Rectal smooth muscle tissue (tissue), 1 donor: ENCODE results near the gene HINT2.

ENCODE experiments used
- H3K27ac ChIP-seq: one replicate; pipeline ENCODE4 v1.7.0; 2013; ENCODE audit warnings: low read depth, low read length, inconsistent platforms
- H3K27me3 ChIP-seq: one replicate; pipeline ENCODE4 v1.7.0; 2013; ENCODE audit warnings: low read length; ENCODE audit not compliant: control insufficient read depth, insufficient read depth
- H3K36me3 ChIP-seq: one replicate; pipeline ENCODE4 v1.7.0; 2013; ENCODE audit warnings: low read length; ENCODE audit not compliant: control insufficient read depth, insufficient read depth
- H3K4me1 ChIP-seq: one replicate; pipeline ENCODE4 v1.7.0; 2013; ENCODE audit warnings: low read length; ENCODE audit not compliant: control insufficient read depth, insufficient read depth
- H3K4me3 ChIP-seq: one replicate; pipeline ENCODE4 v1.7.0; 2013; ENCODE audit warnings: low read length
- H3K9ac ChIP-seq: one replicate; pipeline ENCODE4 v1.7.0; 2013; ENCODE audit warnings: low read length

The HINT2 gene

DNA sequence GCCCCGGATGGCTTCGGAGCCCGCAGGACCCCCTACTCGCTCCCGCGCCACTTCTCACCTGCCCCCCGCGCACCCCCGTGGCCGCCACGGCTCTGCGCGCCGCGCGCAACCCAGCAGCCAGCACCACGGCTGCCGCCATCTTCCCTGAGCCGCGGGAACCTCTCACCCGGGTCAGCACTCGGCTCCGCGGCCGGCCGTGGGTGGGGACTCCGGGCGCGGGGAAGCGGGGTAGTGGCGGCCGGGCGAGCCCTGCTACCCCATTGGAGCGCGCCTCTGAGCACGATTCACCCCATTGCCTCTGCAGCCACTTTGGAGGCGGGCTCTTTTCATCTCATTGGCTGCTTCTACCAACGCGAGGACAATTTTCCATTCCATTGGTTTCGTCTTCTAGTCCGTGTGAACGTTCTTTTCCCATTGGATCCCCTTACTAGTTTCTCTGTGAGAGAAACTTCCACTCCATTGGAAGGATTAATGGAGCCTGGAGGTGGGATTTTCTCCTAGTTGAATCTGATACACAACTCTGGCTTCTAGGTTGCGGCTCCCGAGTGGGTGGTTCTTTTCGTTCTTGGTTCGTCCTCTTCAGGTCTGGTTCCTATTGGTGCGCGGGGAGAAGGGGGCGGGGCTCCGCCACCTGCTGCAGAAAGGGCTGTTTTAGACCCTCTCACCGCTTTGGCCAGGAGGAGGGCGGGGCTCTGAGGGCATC lies at the start of gene HINT2:
Gene HINT2, minus strand, starts transcription at position 202 of the 703 bp plus-strand sequence. Its CDS starts 63 bp downstream, at position 139.
- peak within 1 kb of the TSS; percentile 89 for H3K4me3 ChIP-seq
- H3K27ac ChIP-seq = peak within 1 kb of the TSS; percentile 95
- peak within 1 kb of the TSS; percentile 91 for H3K9ac ChIP-seq
- no peaks in the 10 kb centered on the region for H3K27me3 ChIP-seq
- H3K36me3 ChIP-seq = no peaks in the 10 kb centered on the region
- peaks cover 16% of the 10 kb centered on the region for H3K4me1 ChIP-seq

DNA sequence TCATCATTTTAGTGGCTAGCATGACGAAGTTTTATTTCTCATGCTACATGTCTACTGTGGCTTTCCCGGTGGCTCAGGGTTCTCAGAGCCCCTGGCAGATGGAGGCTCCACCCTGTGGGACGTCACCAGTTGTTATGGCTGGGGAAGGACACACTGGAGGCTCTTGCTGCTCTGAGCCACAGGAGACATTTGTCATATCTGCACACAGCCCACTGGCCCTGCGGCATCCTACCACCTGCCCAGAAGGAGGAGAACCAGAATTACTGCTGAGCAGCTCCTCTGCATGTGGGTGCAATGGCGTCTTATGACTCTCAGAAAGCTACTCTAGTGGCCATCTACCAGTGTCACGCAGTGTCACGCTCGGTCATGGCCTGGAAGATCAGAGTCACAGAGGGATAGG lies 48.7 kb upstream of the HINT2 start:
- H3K4me3 ChIP-seq = no peak overlapping the region
- peaks cover 2% of the 10 kb centered on the region for H3K27me3 ChIP-seq
- H3K9ac ChIP-seq = no peak overlapping the region
- H3K4me1 ChIP-seq = no peaks in the 10 kb centered on the region
- H3K36me3 ChIP-seq = no peaks in the 10 kb centered on the region
- no peak overlapping the region for H3K27ac ChIP-seq

DNA sequence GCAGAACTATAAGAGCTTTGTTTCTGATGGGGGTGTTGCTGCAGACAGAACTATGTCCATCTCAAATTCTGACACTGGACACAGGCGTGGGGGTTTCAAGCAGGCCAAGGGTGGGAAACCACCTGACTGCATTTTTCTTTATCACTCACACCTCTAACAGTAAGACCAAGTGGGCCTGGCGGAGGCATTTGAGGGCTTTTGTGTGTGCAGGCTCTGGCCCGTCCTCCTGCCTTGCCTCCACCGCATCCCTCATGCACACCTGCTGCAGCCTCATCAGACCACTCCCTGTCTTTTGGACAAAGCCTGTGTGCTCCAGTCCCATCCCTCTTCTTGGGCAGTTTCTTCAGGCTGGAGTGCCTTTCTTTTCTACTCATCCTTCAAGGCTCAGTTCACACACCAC lies 47.5 kb upstream of the HINT2 start:
- Histone ChIP-seq H3K4me1 (no peaks in the 10 kb centered on the region), H3K36me3 (no peaks in the 10 kb centered on the region), H3K27ac (no peak overlapping the region), H3K9ac (no peak overlapping the region), H3K4me3 (no peak overlapping the region), H3K27me3 (peaks cover 2% of the 10 kb centered on the region)

DNA sequence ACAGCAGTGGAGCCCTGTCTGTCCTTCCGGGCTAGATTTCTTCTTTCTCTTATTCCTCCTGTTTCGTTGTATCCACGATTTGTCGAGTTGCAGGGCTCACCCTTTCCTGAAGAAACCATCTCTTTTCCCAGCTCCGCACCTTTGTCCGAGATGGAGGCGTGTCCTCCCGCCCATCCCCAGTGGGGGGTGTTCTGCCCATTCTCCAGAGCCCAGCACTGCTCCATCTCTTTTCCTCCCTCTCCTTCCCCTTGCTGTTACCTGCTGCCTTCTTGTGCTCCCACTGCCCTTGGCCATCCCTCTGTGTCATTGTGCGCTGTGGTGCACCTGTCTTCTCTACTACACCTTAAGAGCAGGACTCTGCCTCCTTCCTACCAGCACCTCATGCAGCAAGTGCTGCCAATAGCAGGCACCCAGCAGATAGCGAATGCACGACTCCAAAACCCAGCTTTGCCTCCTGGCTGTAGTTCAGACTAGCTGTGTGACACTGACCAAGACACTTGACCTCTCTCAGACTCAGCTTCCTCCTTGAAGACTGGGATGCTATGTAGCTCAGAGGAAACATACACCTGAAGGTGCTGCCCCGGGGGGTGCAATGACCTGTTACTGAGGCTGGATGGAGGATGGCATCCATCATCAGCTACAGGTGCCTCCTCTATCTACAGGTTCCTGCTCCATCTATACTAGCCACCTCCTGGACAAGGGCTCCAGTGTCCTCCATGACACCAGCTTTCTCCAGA lies 46.5 kb upstream of the HINT2 start:
- H3K36me3 ChIP-seq = no peaks in the 10 kb centered on the region
- H3K27ac ChIP-seq = no peak overlapping the region
- H3K4me3 ChIP-seq = no peak overlapping the region
- peaks cover 2% of the 10 kb centered on the region for H3K27me3 ChIP-seq
- no peak overlapping the region for H3K9ac ChIP-seq
- no peaks in the 10 kb centered on the region for H3K4me1 ChIP-seq

DNA sequence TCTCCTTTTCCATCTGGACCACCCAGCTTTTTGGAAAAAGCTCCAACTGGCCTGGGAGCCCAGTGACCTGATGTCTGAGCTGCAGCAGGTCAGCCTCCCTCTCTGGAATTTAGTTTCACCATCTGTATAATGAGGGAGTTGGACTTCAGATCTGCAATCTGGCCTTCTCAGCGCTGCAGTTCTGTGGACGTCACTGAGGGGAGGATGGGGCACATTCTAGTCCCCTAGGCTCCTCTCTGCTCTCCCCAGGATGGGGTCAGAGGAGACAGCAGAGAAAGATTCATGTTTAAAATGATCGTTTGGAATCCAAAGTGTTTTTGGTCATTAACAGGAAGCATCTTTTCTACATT lies 45.1 kb upstream of the HINT2 start:
- Histone ChIP-seq H3K36me3 (no peaks in the 10 kb centered on the region), H3K27ac (no peak overlapping the region), H3K9ac (no peak overlapping the region), H3K4me3 (no peak overlapping the region), H3K4me1 (no peaks in the 10 kb centered on the region), H3K27me3 (no peaks in the 10 kb centered on the region)

DNA sequence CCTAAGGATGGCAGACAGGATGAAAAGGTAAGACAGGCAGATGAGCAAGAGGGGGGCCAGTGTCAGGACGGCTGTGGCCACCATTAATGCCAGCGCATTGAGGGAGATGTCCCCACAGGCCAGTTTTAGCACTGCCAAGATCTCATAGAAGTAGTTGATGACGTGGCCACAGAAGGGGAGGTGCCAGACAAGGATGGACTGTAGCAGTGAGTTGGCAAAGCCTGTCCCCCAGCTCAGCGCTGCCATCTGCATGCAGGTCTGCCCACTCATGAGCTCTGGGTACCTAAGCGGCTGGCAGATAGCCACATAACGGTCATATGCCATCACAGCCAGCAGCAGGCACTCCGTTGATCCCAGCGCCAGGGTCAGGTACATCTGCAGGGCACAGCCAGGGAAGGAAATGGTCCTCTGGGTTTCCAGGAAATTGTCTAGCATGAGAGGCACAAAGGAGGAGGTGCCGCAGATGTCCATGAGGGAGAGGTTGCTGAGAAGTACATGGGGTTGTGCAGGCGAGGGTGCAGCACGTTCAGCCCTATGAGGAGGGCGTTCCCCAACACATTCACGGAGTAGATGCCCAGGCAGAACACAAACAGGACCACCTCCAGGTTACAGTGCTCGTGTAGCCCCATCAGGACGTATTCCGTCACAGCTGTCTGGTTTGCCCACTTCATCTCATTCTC lies 44.6 kb upstream of the HINT2 start:
- H3K27ac ChIP-seq = no peak overlapping the region
- no peaks in the 10 kb centered on the region for H3K36me3 ChIP-seq
- H3K9ac ChIP-seq = no peak overlapping the region
- H3K4me3 ChIP-seq = no peak overlapping the region
- no peaks in the 10 kb centered on the region for H3K27me3 ChIP-seq
- H3K4me1 ChIP-seq = no peaks in the 10 kb centered on the region

DNA sequence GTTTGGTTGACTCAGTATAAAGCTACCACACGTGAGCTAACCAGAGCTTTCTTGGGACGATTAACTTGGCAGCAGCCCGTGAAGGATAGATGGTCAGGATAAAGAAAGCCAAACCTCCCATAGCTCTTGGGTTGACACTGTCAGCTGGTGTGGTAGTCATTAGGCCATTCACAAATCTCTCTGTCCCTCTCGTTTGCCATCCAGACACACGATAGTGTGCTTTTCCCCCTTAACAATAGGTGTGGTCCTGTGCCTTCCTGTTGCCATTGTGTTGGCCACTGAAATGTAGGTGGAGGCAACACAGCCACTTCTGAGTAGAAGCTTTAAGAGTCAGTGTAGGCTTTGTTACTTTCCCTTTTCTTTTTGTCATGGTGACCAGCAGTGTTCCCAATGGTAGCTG lies 43.6 kb upstream of the HINT2 start:
- no peak overlapping the region for H3K9ac ChIP-seq
- H3K36me3 ChIP-seq = peaks cover under 1% of the 10 kb centered on the region
- no peaks in the 10 kb centered on the region for H3K27me3 ChIP-seq
- H3K27ac ChIP-seq = no peak overlapping the region
- no peak overlapping the region for H3K4me3 ChIP-seq
- no peaks in the 10 kb centered on the region for H3K4me1 ChIP-seq

DNA sequence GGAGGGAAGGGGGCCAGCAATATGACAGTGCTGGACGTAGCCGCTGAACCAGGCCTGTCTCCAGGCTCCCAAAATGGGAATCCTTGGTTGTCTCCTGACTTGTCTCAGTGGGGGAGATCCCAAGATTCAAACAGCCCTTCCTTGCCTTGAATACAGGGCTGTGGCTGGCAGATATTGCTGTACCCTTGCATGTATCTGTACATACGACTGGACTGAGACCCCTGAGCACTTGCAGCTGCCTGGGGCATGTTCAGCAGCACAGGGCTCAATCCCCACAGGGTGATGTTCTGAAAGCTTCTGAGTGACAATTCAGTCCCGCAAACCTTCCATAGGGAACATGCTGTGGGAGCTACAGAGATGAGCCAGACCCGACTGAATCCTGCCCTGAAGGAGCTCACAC lies 42.0 kb upstream of the HINT2 start:
- no peak overlapping the region for H3K4me3 ChIP-seq
- peaks cover 3% of the 10 kb centered on the region for H3K36me3 ChIP-seq
- no peak overlapping the region for H3K27ac ChIP-seq
- no peaks in the 10 kb centered on the region for H3K27me3 ChIP-seq
- H3K9ac ChIP-seq = no peak overlapping the region
- no peaks in the 10 kb centered on the region for H3K4me1 ChIP-seq

DNA sequence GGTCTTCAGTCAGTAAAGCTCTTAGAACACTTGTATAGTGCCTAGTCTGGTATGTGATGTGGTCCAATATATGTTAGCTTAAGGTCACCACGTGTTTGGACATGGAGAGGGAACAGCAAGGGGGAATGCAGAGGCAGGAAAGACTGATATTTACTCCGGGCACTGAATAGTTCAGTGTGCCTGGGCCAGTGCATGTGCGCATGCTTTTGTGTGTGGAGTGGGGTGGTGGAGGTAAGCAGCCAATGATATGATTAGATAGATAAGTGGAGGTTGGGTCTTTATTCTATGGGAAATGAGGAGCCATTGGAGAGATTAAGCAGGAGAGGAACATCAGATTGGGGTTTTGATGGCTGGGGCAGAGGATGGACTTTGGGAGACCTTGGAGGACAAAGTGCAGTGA lies 41.4 kb upstream of the HINT2 start:
- peaks cover 3% of the 10 kb centered on the region for H3K36me3 ChIP-seq
- no peak overlapping the region for H3K9ac ChIP-seq
- H3K4me1 ChIP-seq = no peaks in the 10 kb centered on the region
- no peaks in the 10 kb centered on the region for H3K27me3 ChIP-seq
- no peak overlapping the region for H3K4me3 ChIP-seq
- H3K27ac ChIP-seq = no peak overlapping the region

DNA sequence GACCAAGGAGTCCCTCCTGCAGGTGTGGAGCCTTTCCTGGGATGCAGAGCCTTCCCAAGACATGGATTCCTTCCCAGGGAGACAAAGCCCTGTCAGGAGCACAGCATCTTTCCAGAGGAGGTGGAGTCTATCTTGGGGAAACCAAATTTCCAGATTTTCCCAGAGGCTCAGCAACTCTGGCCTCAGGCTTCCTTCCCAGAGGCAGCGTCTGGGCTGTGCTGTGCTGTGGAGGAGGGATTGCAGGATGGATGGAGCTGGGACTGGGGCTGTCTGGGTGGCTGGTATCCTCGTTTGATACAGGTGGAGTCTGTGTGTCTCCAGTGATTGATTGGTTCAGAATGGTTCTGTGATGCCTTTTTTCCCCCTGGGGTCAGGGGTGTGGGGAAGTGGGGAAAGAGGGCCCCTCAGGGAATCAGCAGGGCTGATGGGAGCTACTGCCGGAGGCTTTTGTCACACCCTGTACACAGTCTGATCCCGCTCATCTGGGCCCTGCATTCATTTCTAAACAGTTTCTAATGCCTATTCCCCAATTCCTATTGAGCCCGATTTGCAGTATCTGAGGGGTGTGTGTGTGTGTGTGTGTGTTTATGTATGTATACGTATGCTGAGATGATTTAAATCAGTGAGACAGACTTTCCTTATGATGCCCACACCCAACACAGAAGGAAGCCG lies 39.4 kb upstream of the HINT2 start:
- H3K4me1 ChIP-seq = no peaks in the 10 kb centered on the region
- no peaks in the 10 kb centered on the region for H3K27me3 ChIP-seq
- no peak overlapping the region for H3K27ac ChIP-seq
- peaks cover 3% of the 10 kb centered on the region for H3K36me3 ChIP-seq
- H3K4me3 ChIP-seq = no peak overlapping the region
- H3K9ac ChIP-seq = no peak overlapping the region

DNA sequence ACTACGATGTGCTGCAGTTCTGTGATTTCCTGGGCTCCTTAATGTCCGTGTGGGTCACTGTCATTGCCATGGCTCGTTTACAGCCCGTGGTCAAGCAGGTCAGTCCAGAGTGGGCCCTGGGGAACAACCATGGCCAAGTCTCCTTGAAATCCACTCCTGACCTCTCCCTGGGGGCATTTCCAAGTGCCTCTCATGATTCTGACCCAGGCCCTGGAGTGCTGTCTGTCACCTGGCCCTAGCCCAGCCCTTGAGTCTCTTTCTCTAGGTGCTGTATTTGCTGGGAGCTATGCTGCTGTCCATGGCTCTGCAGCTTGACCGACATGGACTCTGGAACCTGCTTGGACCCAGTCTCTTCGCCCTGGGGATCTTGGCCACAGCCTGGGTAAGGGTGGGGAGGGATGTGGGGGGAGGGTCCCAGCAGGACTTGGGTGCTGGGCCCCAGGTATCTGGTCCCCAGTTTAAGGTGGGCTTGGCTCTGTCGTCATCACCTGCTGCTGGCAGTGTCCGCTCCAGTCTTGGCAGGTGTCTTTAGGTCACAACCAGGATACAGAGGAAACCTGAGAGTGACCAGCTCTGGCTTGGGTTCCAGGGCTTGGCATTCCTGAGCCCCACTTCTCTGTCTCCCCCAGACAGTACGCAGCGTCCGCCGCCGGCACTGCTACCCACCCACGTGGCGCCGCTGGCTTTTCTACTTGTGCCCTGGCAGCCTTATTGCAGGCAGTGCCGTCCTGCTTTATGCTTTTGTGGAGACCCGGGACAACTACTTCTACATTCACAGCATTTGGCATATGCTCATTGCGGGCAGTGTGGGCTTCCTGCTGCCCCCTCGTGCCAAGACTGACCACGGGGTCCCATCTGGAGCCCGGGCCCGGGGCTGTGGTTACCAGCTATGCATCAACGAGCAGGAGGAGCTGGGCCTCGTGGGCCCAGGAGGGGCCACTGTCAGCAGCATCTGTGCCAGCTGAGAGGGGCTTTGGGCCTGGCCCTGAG lies 38.3 kb upstream of the HINT2 start:
- no peaks in the 10 kb centered on the region for H3K4me1 ChIP-seq
- peaks cover 3% of the 10 kb centered on the region for H3K36me3 ChIP-seq
- H3K27me3 ChIP-seq = no peaks in the 10 kb centered on the region
- H3K4me3 ChIP-seq = no peak overlapping the region
- H3K27ac ChIP-seq = no peak overlapping the region
- no peak overlapping the region for H3K9ac ChIP-seq
